Measurements from ENCODE around the gene SLC43A3. TPM values are rescaled to one million over a fixed set of nuclear protein-coding genes. Genes with fewer than 3 reads are reported as not detected.

SLC43A3 gene
- total and polyA plus RNA-seq, 10 donors: 15.2 to 72.5 (median 35.7) TPM

DNA sequence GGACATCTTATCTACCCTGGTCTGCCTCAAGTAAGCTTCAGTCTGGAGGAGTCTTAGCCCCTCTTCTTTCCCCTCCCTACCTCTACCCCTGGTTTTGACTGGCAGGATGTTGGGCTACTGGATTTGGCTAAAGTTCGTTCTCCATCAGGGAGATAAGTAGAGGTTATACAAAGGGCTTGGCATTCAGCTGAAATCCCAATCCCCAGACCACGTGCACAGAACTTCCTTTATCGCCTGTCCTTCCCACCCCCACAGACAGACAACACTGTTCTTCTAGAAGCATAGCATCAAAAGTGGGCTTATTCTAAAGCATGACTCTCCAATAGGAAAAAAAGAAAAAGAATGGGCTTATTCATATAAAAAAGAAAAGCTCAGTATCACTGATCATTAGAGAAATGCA, 53.8 kb downstream of the SLC43A3 start:
- no peak overlapping the region for H3K4me3 ChIP-seq
- H3K36me3 ChIP-seq: no peaks in the 10 kb centered on the region
- H3K4me1 ChIP-seq: peaks cover 0 to 11% (median 0%) of the 10 kb centered on the region in 6 donors
- no peaks in the 10 kb centered on the region for H3K9me3 ChIP-seq
- no peak for DNase-seq
- intact Hi-C loops (cut with DNase I; ENCODE audit: low total_unique reads): no loop called here
- no peak for TF ChIP-seq POLR2AphosphoS5 (IDR thresholded peaks at IDR 0.05)
- TF ChIP-seq, protein P1, sequence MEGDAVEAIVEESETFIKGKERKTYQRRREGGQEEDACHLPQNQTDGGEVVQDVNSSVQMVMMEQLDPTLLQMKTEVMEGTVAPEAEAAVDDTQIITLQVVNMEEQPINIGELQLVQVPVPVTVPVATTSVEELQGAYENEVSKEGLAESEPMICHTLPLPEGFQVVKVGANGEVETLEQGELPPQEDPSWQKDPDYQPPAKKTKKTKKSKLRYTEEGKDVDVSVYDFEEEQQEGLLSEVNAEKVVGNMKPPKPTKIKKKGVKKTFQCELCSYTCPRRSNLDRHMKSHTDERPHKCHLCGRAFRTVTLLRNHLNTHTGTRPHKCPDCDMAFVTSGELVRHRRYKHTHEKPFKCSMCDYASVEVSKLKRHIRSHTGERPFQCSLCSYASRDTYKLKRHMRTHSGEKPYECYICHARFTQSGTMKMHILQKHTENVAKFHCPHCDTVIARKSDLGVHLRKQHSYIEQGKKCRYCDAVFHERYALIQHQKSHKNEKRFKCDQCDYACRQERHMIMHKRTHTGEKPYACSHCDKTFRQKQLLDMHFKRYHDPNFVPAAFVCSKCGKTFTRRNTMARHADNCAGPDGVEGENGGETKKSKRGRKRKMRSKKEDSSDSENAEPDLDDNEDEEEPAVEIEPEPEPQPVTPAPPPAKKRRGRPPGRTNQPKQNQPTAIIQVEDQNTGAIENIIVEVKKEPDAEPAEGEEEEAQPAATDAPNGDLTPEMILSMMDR (IDR thresholded peaks at IDR 0.05 in 8 of 11, conservative IDR thresholded peaks at IDR 0.05 in 3 of 11): no peak
- no peak for TF ChIP-seq POLR2A (IDR thresholded peaks at IDR 0.05)
- 55 to 71% (median 63%) methylated on average over 3 of the region's 3 CpGs for WGBS, 5 donors
- H3K27ac ChIP-seq: no peak overlapping the region
- peaks cover 0 to 13% (median 0%) of the 10 kb centered on the region in 7 donors for H3K27me3 ChIP-seq (replicated peaks in 1 of 7)

DNA sequence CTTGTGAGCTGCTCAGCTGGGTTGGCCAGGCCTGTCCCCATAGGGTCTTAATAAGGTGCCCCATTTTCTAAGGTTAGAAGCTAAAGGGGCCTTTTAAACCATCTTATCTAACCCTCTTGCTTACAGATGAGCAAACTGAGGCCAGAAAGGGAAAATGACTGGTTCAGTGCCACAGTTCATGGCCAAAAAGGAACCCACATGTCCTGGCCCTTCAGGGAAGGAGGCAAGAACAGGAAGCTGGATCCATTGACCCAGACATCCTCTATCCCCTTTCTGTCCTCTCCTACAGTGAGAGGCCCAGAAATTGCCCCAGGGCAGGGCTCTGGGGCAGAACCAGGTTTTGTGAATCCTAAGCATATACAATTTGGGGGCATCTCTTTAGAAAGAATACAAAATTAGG, 56.0 kb downstream of the SLC43A3 start:
- Histone ChIP-seq H3K27ac (no peak overlapping the region), H3K27me3 (replicated peaks in 1 of 7) (no peaks in the 10 kb centered on the region), H3K36me3 (no peaks in the 10 kb centered on the region), H3K4me1 (peaks cover 0 to 11% (median 0%) of the 10 kb centered on the region in 6 donors), H3K9me3 (no peaks in the 10 kb centered on the region), H3K4me3 (no peak overlapping the region)
- TF ChIP-seq, protein P1 (IDR thresholded peaks at IDR 0.05 in 8 of 11, conservative IDR thresholded peaks at IDR 0.05 in 3 of 11): no peak
- TF ChIP-seq POLR2AphosphoS5 (IDR thresholded peaks at IDR 0.05): no peak
- TF ChIP-seq POLR2A (IDR thresholded peaks at IDR 0.05): no peak
- DNase-seq: no peak
- intact Hi-C loops (cut with DNase I; ENCODE audit: low total_unique reads): no loop called here

DNA sequence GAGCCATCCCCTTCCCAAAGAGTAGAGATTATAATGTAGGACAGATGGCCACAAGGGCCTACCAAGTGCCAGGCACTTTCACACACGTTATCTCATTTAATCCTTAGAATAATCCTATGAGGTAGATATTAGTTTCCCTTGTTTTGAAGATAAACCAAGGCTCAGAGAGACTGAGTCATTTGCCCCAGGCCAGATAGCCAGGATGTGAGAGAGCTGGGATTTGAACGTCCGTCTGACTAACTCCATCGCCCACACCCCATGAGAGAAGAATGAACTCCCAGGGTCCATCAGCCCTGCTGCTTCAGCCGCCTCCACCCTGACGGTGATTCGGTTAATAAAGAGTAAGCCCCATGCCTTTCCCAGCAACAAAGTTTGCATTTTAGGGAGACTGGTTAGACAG, 56.7 kb downstream of the SLC43A3 start:
- TF ChIP-seq POLR2AphosphoS5 (IDR thresholded peaks at IDR 0.05) (no peak), POLR2A (IDR thresholded peaks at IDR 0.05) (no peak)
- TF ChIP-seq, protein P1 (IDR thresholded peaks at IDR 0.05 in 8 of 11, conservative IDR thresholded peaks at IDR 0.05 in 3 of 11): no peak
- Histone ChIP-seq H3K4me3 (no peak overlapping the region), H3K4me1 (peaks cover 0 to 11% (median 0%) of the 10 kb centered on the region in 6 donors), H3K36me3 (no peaks in the 10 kb centered on the region), H3K27me3 (replicated peaks in 1 of 7) (no peaks in the 10 kb centered on the region), H3K27ac (no peak overlapping the region), H3K9me3 (no peaks in the 10 kb centered on the region)
- 87 to 95% (median 94%) methylated on average over 7 of the region's 7 CpGs for WGBS, 5 donors
- intact Hi-C loops (cut with DNase I; ENCODE audit: low total_unique reads): no loop called here
- DNase-seq: no peak

DNA sequence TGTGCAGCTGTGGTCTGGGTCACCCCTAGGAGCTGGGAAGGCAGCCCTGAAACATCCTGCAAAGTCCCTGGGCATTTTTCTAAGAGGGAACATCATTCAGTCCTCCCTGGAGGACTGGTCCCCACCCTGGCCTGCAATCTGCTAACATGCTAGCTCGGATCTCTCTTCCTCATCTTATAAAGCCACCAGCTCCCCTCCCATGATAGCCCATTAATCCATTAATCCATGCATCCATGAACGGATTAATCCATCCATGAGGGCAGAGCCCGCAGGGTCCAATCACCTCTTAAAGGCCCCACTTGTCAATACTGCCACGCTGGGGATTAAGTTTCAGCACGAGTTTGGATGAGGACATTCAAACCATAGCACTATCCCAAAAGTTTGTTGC, 58.1 kb downstream of the SLC43A3 start:
- Histone ChIP-seq H3K36me3 (no peaks in the 10 kb centered on the region), H3K9me3 (no peaks in the 10 kb centered on the region), H3K4me1 (peaks cover 0 to 11% (median 0%) of the 10 kb centered on the region in 6 donors), H3K4me3 (no peak overlapping the region), H3K27me3 (replicated peaks in 1 of 7) (no peaks in the 10 kb centered on the region), H3K27ac (no peak overlapping the region)
- intact Hi-C loops (cut with DNase I; ENCODE audit: low total_unique reads): no loop called here
- WGBS, 5 donors: 61 to 78% (median 69%) methylated on average over 5 of the region's 5 CpGs
- DNase-seq: no peak
- TF ChIP-seq POLR2A (IDR thresholded peaks at IDR 0.05) (no peak), POLR2AphosphoS5 (IDR thresholded peaks at IDR 0.05) (no peak)
- TF ChIP-seq, protein P1 (IDR thresholded peaks at IDR 0.05 in 8 of 11, conservative IDR thresholded peaks at IDR 0.05 in 3 of 11): no peak
